Stimulated activated CD4-positive, alpha-beta T cell treated with anti-CD3 and anti-CD28 coated beads, Interleukin-1b, Interleukin-23, amount 100 ng/mL, for 48 hours (primary cell): Measurements from ENCODE around the gene ZBTB40.
A peak's percentile ranks its signal among the peaks of the same experiment; 100 is the strongest.

Experiments
- DNase-seq: peaks from one replicate; pipeline ENCODE4 v3.0.0-alpha.2; 2020

ZBTB40 gene

GRCh38 chr1:22436948-22437347 lies 14.7 kb upstream of the ZBTB40 start:
- DNase-seq: no peak

DNA sequence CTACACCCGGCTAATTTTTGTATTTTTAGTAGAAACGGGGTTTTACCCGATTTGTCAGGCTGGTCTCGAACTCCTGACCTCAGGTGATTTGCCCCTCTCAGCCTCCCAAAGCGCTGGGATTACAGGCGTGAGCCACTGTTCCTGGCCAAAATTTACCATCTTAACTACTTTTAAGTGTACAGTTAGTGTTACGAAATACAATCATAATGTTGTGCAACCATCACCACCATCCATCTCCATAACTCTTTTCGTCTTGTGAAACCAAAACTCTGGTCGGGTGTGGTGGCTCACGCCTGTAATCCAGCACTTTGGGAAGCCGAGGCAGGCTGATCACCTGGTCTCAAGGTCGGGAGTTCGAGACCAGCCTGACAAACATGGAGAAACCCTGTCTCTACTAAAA lies 14.1 kb upstream of the ZBTB40 start:
- DNase-seq: no peak

GRCh38 chr1:22440582-22440981 lies 11.1 kb upstream of the ZBTB40 start:
- DNase-seq: no peak

DNA sequence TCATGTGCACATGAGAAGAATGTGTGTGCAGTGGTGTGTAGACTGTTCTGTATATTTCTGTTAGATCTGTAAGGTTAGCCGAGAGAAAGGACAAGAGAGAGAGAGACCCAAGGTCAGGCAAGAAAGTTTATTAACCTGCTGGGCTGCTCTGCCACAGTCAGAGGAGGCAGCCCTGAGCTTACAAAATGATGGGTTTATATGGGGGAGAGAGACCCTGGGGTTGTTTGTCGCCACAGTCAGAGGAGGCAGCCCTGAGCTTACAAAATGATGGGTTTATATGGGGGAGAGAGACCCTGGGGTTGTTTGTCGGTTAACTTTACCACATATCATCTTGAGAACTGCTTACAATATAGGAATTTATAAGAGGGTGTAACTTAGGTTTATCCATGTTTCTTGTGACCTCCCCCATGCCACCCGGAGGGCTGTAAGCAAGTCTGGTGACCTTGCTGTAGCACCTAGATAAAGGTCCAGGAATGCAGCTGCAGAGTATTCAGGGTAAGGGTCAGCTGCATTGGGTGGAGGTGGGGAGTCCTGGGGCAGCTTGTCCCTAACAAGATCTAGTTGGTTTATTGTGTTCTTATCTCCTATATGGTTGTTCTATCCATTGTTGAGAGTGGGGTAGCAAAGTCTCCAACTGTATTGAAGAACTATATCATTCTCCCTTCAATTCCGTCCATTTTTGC lies 9.3 kb upstream of the ZBTB40 start:
- DNase-seq: no peak

DNA sequence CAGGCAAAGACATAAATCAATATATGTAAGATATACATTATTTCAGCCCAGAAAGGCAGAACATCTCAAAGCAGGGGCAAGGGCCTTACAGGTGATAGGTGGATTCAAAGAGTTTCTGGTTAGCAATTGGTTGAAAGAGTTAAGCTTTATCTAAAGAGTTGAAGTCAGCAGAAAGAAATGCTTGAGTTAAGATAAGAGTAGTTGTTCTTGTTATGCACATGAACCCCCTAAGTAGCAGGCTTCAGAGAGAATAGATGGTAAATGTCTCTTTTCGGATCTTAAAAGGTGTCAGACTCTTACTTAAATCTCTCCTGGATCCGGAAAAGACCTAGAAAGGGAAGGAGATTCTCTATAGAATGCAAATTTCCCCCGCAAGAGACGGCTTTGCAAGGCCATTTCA lies 8.3 kb upstream of the ZBTB40 start:
- DNase-seq: no peak

- no peak for DNase-seq
Observed at GRCh38 chr1:22444856-22445255, 6.8 kb upstream of the ZBTB40 start.

GRCh38 chr1:22447621-22448111 lies 4.0 kb upstream of the ZBTB40 start:
- DNase-seq: no peak

DNA sequence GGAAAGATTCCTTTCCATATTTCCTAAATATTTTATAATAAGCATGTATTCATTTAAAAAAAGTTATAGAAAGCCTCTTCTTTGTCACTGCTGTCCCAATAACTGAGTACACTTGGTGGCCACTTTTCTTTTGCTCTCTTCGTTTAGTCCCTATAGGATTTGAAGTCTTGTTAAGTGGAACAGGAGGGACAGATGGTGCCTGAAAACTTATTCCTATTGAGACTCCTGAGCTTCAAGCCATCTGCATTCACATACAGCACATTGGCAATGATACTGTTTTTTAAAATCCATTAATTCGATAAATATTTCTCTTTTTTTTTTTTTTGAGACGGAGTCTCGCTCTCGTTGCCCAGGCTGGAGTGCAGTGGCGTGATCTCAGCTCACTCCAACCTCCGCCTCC lies 2.0 kb upstream of the ZBTB40 start:
- DNase-seq: no peak

GRCh38 chr1:22450351-22451021 lies 1.2 kb upstream of the ZBTB40 start:
- peak; percentile 8 for DNase-seq

DNA sequence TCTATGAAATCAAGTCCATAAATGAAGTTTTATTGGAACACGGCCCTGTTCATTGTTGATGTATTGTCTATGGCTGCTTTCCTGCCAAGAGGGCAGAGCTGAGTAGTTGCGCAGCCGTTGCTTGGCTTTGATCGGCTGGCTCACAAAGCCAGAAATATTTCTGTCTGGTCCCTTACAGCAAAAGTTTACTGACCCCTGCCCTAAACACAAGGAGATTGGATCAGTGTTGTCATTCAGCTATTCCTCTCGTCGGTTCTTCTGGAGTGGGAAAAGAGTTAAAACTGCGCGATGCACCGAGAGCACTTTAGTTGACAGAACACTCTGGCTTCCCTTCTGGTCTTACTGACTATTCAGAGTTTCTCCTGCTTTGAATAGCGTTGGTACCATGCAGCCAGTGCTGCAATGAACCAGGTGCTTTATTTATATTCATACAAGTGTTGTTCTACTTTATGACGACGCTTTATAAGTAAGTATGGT lies 868 bp downstream of the ZBTB40 start:
- DNase-seq: no peak

- no peak for DNase-seq
Observed at GRCh38 chr1:22453181-22453580, 1.5 kb downstream of the ZBTB40 start.

- DNase-seq: no peak
Observed at GRCh38 chr1:22454476-22455056, 2.9 kb downstream of the ZBTB40 start.

DNA sequence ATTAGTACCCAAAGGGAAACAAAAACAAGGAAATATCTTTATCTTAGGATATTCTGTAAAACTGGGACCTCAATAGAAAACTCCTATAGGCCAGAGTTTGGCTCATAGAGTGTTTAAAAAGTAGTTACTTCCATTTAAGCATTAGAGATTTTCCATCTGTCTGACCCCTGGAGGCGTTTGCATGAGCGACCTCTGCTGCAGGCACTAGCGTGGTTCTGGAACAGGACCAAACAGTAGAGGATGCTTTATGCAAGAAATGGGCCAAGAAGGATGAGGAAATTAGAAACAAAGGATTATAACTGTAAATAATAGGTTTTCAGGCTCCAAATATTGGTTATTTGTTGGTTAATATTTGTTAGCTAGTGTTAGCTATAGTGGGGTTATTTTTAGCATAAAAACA lies 5.7 kb downstream of the ZBTB40 start:
- no peak for DNase-seq

GRCh38 chr1:22457836-22458235 lies 6.2 kb downstream of the ZBTB40 start:
- no peak for DNase-seq

- no peak for DNase-seq
Observed at GRCh38 chr1:22461100-22461499, 9.4 kb downstream of the ZBTB40 start.

DNA sequence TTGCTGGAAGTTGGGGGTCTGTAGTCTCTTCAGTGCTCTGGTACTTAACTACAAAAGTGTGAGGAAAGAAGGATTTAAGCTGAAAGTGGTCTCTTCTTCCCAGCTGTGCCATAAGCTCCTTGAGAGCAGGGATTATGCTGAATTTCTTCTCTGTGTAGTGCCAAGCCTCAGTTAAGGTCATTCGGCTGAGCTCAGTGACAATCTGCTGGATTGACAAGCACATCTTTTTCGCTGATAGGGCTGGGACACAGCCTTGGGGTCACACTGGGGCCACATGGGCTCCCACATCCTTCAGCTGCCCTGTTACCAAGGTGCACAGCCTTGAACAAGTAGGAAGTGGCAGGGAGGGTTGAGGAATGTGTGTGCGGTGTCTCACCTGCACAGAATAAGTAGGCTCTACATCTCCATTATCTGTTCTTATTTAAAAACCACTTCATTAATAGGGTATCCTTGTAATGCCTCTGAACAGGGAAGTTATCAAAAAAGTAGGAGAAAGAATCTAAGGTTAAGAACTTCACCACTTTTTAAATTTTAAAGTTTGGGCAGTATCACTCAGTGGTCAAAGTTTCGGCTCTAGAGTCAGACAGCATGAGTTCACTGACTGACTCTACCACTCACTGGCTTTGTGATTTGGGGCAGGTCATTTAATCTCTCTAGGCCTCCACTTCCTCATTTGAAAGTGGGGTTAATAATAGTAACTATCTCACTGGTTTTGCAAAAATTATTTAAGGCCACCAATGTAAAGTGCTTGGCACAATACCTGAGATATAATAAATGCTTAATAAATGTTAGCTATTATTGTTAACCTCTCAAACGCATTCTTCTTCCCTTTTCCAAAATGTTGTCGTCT lies 10.3 kb downstream of the ZBTB40 start:
- no peak for DNase-seq

GRCh38 chr1:22462928-22463327 lies 11.3 kb downstream of the ZBTB40 start:
- no peak for DNase-seq

DNA sequence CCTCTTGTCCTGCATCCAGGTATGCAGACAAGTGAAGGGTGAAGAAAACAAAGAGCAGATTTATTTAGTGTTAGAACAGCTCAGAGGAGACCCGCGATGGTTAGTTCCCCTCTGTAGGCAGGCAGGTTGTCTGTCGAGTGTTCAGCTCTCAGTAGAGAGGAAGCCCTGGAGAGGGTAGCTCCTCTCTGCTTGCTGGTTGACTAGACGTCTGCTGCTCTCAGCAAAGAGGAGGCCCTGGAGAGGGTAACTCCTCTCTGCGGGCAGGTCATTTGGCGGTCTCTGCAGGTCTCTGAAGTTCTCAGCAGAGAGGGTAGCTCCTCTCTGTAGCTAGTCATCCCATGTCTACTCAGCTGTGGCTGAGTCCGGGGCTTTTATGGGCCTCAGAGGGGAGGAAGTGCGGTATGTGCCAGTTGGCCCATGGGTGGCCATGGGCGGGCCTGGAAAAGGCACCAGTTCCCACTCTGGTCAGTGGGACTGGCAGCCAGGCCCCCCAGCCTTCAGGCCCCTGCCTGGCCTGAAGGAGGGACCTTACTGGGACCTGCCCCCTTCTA lies 13.4 kb downstream of the ZBTB40 start:
- no peak for DNase-seq

DNA sequence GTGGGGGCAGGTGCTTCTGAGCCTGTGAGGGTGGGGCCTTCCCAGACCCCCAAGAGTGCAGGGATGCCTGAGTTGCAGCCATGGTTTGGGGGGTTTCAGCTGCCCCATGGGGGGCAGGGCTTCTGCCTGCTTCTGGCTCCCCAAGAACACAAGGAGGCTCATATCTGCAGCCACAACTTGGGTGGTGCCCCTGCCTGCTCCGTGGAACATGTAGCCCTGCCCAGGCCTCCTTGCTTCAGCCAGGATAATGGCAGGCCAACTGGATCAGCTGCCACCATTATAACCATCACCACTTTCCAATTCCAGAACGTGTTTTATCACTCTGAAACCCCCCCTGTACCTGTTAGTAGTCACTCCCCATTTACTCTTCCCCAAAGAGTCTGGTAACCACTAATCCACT lies 14.0 kb downstream of the ZBTB40 start:
- no peak for DNase-seq

DNA sequence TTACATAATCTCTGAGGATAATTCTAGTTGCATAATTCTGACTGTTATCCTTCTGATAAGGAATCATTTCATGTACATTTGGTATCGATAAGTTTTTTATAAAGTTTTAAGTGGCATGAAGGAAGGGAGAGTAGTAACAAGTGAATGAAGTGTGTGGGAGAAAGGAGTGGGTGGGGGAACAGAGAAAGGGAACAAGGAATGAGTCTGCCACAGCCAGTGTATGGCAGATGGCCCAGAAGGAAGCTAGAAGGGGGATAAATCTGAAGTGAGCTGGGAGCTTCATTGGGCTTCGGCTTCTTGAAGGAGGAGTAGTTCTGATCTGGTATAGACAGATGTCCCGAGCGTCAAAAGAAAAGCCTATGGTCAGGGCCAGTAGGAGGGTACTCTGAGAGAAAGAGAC lies 18.6 kb downstream of the ZBTB40 start:
- no peak for DNase-seq

DNA sequence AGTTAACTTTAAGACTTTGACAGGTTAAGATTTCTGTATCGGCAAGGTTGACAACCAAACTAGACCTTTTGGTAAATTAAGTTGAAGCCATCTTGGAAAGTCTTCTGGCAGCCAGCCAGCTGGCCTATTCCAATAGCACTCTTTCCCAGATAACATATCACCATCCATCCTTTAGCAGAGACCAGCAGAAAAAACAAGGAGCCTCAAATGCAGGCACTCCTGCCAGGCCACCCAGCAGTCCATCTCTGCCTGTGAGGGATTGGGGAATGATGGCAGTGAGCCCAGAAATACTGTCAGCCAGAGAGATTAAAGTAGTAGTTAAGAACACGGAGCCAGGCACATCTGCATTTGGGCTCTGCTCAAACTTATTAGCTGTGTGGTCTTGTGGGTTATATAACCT lies 19.4 kb downstream of the ZBTB40 start:
- DNase-seq: no peak

GRCh38 chr1:22471610-22472009 lies 20.0 kb downstream of the ZBTB40 start:
- DNase-seq: no peak

GRCh38 chr1:22472596-22472995 lies 20.9 kb downstream of the ZBTB40 start:
- DNase-seq: no peak
